NB4 (cell line): ENCODE results near the gene TRAPPC2L.

Source experiments
- MYC ChIP-seq: IDR thresholded peaks from 2 replicates; pipeline ENCODE4 v1.6.1; 2011; ENCODE audit warnings: low read depth, low read length
- POLR2A ChIP-seq: IDR thresholded peaks from 2 replicates; pipeline ENCODE4 v1.6.1; 2011; ENCODE audit warnings: mild to moderate bottlenecking; ENCODE audit not compliant: insufficient read length; ENCODE audit errors: extremely low read depth
- TF ChIP-seq, protein P1 (sequence below): IDR thresholded peaks from one replicate; pipeline ENCODE4 v1.5.1; 2012; ENCODE audit warnings: low read depth, low read length

DNA sequence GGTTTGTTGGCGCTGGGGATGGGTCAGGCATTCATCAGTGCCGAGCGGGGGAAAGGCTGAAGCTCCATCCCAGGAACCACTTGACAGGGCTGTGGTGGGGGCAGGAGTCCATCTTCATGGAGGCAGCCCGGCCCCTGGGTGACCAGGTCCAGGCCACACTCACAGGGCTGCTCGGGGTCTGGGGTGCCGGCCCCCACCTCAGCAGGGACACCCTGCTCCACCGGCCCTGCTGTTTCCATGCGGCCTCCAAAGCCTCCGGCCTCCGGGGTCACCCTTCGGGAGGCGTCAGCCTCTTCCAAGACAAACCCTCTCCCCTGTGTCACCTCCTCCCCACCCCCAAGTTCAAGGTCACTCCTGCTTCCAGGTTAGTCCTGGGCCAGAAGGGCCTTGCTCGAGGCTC lies 22.3 kb upstream of the TRAPPC2L start:
- TF ChIP-seq, protein P1, sequence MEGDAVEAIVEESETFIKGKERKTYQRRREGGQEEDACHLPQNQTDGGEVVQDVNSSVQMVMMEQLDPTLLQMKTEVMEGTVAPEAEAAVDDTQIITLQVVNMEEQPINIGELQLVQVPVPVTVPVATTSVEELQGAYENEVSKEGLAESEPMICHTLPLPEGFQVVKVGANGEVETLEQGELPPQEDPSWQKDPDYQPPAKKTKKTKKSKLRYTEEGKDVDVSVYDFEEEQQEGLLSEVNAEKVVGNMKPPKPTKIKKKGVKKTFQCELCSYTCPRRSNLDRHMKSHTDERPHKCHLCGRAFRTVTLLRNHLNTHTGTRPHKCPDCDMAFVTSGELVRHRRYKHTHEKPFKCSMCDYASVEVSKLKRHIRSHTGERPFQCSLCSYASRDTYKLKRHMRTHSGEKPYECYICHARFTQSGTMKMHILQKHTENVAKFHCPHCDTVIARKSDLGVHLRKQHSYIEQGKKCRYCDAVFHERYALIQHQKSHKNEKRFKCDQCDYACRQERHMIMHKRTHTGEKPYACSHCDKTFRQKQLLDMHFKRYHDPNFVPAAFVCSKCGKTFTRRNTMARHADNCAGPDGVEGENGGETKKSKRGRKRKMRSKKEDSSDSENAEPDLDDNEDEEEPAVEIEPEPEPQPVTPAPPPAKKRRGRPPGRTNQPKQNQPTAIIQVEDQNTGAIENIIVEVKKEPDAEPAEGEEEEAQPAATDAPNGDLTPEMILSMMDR = no peak
- TF ChIP-seq MYC = no peak
- no peak for TF ChIP-seq POLR2A
